Stimulated activated CD4-positive, alpha-beta T cell treated with anti-CD3 and anti-CD28 coated beads, Interleukin-4, amount 100 ng/mL, for 1 hour (primary cell): ENCODE results near the gene BBS4.
"Not testable (repeated sequence)": the region's sequence is repeated elsewhere in the genome, so short reads cannot be mapped to it uniquely, and the experiment has no call there.

Experiments used
- DNase-seq: peaks from one replicate; pipeline ENCODE4 v3.0.0-alpha.2; 2020

The BBS4 gene

DNA sequence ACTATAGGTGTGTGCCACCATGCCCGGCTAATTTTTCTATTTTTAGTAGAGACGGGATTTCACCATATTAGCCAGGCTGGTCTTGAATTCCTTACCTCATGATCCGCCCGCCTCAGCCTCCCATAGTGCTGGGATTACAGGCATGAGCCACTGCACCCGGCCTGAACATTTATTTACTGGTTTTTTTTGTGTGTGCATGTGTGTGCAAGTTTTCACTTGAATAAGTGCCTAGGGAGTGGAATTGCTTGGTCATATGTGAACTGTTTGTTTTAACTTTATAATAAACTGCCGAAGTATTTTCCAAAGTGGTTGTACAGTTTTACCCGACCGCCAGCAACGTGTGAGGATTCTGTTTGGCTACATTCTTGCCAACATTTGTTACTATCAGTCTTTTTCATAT is 14.1 kb downstream of the BBS4 start:
- no peak for DNase-seq

DNA sequence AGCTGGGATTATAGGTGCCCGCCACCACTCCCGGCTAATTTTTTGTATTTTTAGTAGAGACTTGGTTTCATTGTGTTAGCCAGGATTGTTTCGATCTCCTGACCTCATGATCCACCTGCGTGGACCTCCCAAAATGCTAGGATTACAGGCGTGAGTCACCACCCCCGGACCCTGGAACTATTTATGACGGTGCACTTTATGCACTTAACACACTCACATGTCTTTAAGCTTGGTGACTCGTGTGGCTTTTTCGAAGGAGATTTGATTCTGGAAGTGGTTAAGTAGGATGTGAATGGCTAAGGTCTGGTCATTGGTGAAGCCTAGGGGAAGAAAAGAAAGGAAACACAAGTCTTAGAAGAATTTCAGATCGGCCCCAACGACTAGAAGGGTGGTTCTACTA is 20.3 kb downstream of the BBS4 start:
- DNase-seq = no peak

- not testable (repeated sequence) for DNase-seq
Observed at GRCh38 chr15:72708551-72709303, 22.7 kb downstream of the BBS4 start.

DNA sequence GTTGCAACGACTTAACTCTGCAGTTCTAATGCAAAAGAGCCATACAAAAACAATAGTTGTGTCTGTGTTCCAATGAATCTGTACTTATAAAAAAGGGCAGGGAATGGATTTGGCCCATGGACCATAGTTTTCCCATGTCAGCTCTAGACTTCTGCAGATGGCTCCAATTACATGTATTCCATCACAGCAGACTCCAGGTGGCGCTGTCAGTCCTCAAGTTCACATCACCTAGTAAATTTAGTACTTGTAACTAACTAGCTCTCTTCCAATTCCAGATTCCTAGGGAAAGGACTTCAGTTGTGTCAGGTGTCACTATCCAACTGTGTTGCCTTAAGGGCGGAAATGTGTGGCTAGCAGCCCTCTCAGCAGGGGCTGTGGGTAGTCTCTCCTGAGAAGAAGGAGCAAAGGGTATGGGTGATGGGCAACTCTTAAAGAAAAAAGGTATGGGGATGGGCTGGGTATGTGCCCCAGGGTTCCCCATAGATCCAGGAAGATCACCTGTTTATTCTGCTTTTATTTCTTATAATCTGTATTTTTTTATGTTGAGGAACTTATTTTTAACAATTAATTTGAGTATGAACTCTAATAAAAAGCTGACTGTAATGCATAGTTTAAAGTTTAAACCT is 36.2 kb downstream of the BBS4 start:
- DNase-seq = peak; percentile 72

- no peak for DNase-seq
Observed at GRCh38 chr15:72724028-72724427, 38.0 kb downstream of the BBS4 start.

- DNase-seq = no peak
Observed at GRCh38 chr15:72725446-72725845, 39.4 kb downstream of the BBS4 start.

GRCh38 chr15:72725851-72726250 is 39.8 kb downstream of the BBS4 start:
- DNase-seq = not testable (repeated sequence)

DNA sequence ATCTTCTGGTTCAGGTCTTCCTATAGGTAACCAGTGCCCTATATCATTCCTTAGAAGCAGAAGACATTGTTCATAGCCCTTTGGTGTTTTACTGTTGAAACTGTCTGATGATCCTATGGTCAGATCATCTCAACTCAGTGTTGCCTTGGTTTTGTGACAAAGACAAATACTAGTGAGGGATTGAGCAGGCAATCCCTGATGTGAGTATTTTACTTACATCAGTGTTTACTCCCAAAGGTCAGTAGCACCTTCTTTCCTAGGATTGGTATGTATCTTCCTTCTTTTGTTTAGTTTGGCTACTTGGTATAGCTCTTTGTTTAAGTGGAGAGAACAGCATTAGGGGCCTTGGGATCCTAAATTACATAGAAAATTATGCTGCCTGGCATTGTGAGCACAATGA is 41.1 kb downstream of the BBS4 start:
- no peak for DNase-seq

- not testable (repeated sequence) for DNase-seq
Observed at GRCh38 chr15:72728249-72728648, 42.2 kb downstream of the BBS4 start.

DNA sequence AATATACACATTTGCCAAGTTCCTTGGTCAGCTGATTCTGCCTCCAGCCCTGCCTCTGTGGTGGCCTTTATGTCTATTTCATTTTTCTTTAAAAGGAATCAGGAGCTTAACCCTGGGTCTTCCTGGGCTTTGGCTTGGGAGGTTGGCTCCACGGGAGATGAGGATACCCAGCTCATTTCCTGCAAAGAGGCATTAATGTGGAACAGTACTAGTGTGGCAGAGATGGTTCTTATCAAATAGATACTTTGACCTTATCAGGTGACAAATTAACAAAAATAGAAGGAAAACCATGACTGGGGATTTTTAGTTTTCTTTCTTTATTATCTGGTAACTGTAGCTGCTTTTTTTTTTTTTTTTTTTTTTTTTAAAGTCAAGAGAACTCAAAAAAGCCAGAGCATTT is 42.8 kb downstream of the BBS4 start:
- DNase-seq = no peak

GRCh38 chr15:72732086-72732485 is 46.1 kb downstream of the BBS4 start:
- DNase-seq = no peak

- no peak for DNase-seq
Observed at GRCh38 chr15:72732516-72732915, 46.5 kb downstream of the BBS4 start.

DNA sequence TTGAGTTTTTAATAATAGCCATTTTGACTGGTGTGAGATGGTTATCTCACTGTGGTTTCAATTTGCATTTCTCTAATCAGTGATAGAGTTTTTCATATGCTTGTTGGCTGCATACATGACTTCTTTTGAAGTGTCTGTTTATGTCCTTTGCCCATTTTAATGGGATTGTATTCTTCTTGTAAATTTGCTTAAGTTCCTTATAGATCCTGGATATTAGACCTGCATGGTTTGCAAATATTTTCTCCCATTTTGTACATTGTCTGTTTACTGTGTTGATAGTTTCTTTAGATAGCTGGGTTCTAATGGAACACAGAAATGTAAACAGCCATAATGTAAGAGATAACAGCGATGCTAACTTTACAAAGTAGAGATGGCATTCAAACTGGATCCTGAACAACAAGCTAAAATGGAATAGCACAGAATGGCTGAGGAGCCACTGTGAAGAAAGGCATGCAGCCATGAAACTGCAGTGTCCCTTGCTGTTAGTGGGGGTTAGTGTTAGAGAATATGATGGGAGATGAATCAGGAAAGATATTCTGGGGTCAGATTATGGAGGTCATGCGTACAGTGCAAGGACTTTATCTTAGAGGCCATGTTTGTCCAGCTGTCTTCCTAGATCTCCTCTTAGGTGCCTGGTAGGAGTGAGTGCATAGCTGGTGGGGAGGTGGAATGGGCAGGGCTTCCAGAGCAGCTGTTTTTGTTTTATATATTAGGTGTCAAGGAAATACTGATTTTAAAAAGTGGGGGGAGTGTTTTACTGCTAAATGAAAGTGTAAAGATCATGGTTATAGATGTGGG is 48.1 kb downstream of the BBS4 start:
- DNase-seq = no peak

GRCh38 chr15:72735111-72735510 is 49.1 kb downstream of the BBS4 start:
- no peak for DNase-seq

DNA sequence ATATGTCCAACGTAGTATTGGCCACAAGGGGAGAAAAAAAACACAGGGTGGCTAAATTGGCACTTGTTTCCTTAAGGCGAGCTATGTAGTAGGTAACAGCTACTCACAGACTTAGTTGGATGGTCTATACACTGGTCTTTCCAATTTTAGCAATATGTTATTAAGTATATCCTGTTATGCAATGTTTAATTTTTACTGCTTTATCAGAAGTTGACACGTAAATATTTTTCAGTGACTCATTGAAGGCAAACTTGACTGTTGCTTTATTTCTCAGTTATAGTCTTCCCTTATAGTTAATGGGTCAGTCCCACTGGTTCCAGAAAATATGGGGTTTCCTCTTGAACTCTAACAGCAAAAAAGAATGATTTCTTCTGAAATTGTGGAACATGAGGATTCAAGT is 51.1 kb downstream of the BBS4 start:
- no peak for DNase-seq

- DNase-seq = no peak
Observed at GRCh38 chr15:72737723-72738122, 51.7 kb downstream of the BBS4 start.

GRCh38 chr15:72740219-72740618 is 54.2 kb downstream of the BBS4 start:
- DNase-seq = no peak

DNA sequence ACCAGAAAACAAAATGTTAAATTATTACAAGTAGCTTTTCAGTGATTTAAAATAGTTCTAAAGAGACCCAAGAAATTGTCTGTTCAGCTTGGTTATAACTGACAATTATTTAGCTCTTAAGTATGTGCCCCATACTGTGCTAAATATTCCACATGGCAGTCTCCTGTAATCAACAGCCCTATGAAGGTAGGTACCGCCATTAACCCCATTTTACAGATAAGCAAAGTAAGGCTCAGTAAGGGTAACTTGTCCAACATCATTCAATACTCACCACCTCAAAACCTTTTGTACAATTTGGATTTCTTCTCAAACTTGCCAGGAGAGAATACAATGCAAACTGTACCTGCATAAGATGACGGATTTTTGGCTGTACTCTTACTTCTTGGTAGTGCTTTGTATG is 63.7 kb downstream of the BBS4 start:
- no peak for DNase-seq

- no peak for DNase-seq
Observed at GRCh38 chr15:72751751-72752455, 65.9 kb downstream of the BBS4 start.

DNA sequence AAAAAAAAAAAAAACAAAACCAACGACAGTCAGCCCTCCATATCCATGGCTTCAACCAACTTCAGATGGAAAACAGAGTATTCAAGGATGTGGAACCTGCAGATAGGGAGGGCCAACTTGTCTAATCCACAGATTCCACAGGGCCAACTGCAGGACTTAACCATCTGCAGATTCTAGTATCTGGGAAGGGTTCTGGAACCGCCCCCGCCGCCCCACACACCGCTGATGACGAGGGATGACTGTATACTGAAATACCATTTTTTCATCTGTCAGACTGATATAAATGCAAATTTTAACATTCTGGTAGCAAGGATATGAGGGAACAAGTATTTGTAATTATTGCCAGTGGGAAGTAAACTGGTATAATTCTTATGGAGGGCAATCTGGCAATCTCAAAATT is 68.1 kb downstream of the BBS4 start:
- no peak for DNase-seq

- no peak for DNase-seq
Observed at GRCh38 chr15:72758182-72758581, 72.2 kb downstream of the BBS4 start.

DNA sequence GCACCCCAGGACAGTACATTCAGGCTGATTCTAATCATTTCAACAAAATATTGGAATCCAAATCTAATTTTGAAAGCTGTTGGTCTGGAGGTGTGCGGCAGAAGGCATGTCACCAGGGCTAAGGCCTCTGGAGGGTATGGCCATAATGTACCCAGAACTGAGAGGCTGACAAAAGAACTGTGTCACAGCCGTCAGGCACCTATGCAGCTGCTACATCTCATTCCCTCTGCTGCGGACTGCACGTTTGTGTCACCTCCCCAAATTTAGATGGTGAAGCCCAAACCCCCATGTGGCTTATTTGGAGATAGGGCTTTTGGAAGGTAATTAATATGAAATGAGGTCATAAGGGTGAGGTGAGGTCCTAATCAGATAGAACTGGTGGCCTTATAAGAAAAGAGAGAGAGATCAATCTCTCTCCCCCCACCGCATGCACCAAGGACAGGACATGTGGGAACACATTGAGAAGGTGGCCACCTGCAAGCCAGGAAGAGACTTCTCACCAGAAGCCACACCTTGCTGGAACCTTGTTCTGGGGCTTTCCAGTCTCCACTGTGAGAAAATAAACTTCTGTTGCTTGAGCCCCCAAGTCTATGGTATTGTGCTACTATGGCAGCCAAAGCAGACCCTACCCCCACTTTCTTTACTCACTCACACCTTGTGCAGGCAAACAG is 74.7 kb downstream of the BBS4 start:
- DNase-seq = no peak

DNA sequence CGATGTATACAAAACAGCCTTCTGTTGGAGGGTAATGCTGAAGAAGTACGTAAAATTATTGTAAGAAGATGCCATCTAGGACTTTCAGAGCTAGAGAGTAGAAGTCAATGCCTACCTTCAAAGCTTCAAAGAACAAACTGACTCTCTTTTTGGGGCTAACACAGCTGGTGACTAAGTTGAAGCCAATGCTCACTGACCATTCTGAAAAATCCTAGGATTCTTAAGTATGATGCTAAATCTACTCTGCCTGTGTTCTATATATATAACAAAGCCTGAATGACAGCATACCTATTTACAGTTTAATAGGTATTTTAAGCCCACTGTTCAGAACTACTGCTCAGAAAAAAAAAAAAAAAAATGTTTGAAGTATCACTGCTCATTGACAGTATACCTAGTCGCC is 78.6 kb downstream of the BBS4 start:
- DNase-seq = no peak
